ENCODE measurements around the gene TENM4.

GRCh38 chr11:78993802-78994430 is 446.9 kb downstream of the TENM4 start:
- no peak for TF ChIP-seq CTCF (IDR thresholded peaks at IDR 0.05)
- TF ChIP-seq POLR2A (IDR thresholded peaks at IDR 0.05) = no peak
- no peak for TF ChIP-seq POLR2AphosphoS5 (IDR thresholded peaks at IDR 0.05)
- no peak for TF ChIP-seq EP300 (IDR thresholded peaks at IDR 0.05)
